Skeletal muscle cell (primary cell): ENCODE measurements around the gene PPCS.

ENCODE experiments used
- DNase-seq: peaks from one replicate; pipeline ENCODE4 v3.0.0-alpha.2; 2010; ENCODE audit warnings: low read depth
- H3K4me3 ChIP-seq: 2 replicates; pipeline ENCODE4 v1.5.1; 2011; ENCODE audit warnings: low read depth, mild to moderate bottlenecking, control low read depth, low read length, moderate library complexity

PPCS gene

GRCh38 chr1:42456010-42456753 lies at the start of gene PPCS, which contains the start of gene ZMYND12:
TSS of gene PPCS (plus strand) at chr1:42456543. CDS start at chr1:42456566, 23 bp downstream.
TSS of gene ZMYND12 (minus strand) at chr1:42456022. CDS start at chr1:42455997, 25 bp downstream.
- peak within 1 kb of the TSS; percentile 70 for H3K4me3 ChIP-seq

GRCh38 chr1:42414551-42415496 lies 41.5 kb upstream of the PPCS start:
- no peak for DNase-seq
- H3K4me3 ChIP-seq: no peak overlapping the region

More at GRCh38 chr1:42456010-42456753, at the start of gene PPCS, which contains the start of gene ZMYND12:
- peak; percentile 62 for DNase-seq

- DNase-seq: no peak
- no peak overlapping the region for H3K4me3 ChIP-seq
These were observed 39.2 kb upstream of the PPCS start for GRCh38 chr1:42417166-42417565.

DNA sequence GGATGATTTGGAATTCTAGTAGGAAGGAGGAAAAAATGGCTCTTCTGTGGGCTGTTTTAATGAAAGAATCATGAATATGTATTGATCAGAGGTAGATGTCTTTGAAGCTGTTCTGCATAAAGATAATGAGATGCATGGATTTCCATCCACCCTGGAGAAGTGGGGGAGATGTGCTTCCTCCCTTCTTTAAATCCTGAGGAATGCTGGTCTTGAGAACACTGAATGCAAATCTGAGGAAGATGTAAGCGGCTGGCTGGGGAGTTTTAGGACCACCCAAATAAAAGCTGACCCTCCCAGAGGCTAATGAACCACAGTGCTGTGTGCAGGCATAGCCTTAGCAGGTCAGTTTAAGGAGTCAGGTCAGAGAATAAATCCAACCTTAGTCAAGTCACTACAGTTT lies 37.8 kb upstream of the PPCS start:
- no peak overlapping the region for H3K4me3 ChIP-seq
- DNase-seq: no peak

DNA sequence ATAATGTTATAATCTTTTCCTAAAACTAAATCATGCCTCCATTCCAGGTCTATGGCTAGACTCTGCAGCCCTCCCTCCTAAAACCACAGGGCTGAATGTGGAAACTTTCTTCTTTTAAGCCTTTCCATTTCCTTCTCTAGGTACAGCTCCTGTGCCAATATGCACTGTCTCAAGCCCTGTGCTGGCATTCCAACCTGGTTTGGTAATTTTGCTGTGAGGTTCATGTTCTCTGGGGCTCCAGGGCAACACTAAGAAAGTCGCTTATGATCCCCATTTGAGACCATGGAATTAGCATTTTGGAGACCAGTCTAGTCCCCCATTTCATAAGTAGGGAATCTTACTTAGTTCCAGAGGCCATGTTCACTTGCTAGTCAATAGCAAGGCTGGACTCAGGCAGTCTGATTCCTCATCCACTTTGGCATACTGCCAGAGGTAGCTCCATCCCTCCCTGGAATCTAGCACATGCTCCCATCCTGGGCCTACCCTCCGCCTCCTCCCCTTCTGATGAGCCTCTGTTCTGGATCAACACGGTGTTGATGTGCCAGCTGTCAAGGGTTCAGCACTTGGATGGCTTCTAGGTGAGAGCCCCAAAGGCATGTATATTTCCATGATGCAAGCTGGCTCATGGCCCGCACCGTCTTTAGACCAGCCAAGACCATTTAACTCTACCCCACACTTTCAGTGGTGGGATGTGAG lies 37.1 kb upstream of the PPCS start:
- no peak for DNase-seq
- no peak overlapping the region for H3K4me3 ChIP-seq

DNA sequence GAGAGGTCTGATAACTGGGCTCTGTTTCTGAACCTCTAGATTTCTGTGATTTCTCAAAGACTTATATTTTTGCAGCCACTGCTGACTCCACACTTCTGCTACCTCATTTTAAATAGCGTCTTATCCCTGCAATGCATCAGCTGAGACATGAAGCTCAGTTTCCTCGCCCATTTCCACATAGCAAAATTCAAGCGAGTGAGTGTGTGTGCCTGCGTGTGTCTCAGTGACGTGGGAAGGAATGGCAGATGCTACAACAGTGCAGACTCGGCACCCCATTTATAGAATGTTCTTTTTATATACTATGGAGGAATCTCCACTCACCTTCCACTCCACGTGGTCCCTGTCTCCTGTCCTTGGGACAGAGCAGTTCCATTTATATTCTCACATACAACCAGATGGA lies 36.2 kb upstream of the PPCS start:
- DNase-seq: no peak
- H3K4me3 ChIP-seq: no peak overlapping the region

GRCh38 chr1:42420911-42421585 lies 35.3 kb upstream of the PPCS start:
- H3K4me3 ChIP-seq: no peak overlapping the region
- DNase-seq: peak; percentile 95

- no peak overlapping the region for H3K4me3 ChIP-seq
- DNase-seq: no peak
These were observed 33.6 kb upstream of the PPCS start for GRCh38 chr1:42422737-42423136.

- DNase-seq: no peak
These were observed 32.7 kb upstream of the PPCS start for GRCh38 chr1:42423681-42424080.

DNA sequence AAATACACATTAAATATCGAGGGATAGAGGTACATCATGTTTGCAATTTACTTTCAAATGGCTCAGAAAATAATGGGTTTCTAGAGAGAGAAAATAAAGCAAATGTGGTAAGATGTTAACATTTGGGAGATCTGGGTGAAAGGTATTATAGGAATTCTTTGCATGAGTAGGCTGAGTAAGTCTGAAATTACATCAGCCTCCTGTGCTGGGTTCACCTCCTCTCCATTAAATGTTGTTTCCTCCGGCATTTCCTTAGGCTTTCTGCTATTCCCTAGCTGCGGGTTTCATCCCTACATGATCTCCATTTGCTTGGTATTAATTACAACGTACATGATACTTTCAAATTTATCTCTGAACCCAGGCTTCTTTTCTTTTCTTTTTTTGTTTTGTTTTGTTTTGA lies 32.1 kb upstream of the PPCS start:
- H3K4me3 ChIP-seq: no peak overlapping the region
- DNase-seq: no peak

More at GRCh38 chr1:42423681-42424080, 32.7 kb upstream of the PPCS start:
- H3K4me3 ChIP-seq: no peak overlapping the region

- no peak overlapping the region for H3K4me3 ChIP-seq
- DNase-seq: no peak
These were observed 29.1 kb upstream of the PPCS start for GRCh38 chr1:42427240-42427639.

DNA sequence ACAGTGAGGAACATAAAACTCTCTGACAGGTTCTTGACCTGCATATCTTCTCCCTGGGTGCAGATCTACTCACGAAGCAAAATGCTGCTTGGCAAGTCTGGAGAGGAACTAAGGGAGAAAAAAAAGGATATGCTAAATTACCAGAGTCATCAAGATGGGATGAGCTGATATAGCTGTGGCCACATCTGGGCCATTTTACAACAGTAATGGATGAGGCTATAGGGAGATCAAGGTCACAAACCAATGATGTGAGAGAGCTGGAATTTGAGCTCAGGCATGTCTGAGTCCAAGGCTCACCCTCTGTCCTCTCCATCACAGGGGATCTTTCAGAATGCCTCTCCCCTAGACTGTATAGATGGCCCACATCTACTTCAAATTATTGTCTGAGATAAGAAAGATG lies 26.7 kb upstream of the PPCS start:
- no peak overlapping the region for H3K4me3 ChIP-seq
- DNase-seq: no peak

DNA sequence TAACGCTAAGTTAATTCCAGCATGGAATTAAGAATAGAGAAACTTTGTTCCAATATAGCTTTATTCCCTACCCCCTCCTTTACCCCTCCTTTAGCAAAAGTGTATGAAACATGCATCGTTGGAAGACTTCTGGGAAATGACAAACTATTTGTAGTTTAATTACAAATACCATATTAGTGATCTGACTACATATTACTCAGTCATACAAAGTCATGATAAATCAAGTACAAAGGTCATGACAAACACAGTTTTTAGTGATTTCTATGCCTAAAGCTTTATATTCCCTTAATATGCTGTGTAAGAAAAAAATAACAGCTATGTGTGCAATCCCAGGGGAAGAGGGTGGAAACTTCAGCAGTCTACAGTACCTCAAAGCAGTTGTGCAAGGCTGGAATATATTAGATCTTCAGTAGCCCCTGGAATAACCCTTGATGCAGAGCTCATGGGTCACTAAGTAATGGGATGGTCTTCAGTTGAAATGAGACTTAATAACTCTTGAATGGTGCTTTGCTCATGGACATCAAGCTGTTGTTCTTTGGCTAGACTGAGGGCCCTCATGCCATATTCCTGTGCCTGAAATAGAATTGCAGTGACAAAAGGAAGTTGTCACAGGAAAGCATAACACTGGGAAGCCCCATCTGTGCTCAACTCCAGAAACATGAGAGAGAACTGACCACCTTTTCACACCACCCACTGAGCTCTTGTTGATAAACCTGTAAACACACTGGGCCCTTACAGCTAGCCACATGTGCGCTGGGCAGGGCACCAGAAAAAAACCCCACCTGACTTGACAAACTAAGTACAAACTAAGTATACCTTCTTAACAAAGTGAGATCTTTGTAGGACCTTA lies 25.8 kb upstream of the PPCS start:
- no peak overlapping the region for H3K4me3 ChIP-seq
- no peak for DNase-seq

DNA sequence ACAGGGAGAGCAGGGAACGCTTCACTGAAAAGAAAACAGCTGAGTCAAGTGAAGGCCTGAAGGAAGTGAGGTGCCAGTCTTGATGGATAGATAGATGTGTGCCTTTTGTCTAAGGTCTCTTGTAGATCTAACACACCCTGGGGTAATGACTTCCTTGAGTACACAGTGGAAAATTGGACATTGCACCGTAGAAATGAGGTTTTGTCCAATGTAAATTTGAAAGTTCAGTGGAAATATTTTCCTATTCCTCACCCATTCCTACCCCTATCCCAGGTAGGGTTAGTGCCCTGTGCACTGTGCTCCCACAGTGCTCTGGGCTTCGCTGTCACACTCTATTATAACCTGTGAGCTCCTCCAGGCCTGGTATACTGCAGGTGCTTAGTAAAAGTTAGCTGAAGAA lies 24.8 kb upstream of the PPCS start:
- no peak overlapping the region for H3K4me3 ChIP-seq
- no peak for DNase-seq

DNA sequence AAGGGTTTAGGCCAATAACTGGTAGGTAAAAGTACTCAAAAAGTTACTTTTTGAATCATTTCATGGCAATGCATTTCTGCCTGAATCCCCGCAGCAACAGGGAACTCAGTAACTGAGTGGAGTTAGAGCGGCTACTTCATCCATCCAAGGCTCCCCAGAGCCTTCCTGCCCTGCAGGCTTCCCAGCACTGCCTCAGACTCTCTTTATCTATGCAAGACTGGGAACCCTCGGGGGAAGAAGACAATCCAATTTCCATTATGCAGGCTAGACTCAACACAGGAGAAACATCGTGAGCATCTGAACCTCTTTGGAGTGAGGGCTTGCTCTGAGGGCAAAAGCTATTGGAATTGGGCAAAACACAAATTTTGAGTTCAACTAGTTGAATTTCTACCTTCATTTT lies 23.6 kb upstream of the PPCS start:
- no peak for DNase-seq
- H3K4me3 ChIP-seq: no peak overlapping the region

- H3K4me3 ChIP-seq: no peak overlapping the region
These were observed 23.0 kb upstream of the PPCS start for GRCh38 chr1:42433369-42433768.

DNA sequence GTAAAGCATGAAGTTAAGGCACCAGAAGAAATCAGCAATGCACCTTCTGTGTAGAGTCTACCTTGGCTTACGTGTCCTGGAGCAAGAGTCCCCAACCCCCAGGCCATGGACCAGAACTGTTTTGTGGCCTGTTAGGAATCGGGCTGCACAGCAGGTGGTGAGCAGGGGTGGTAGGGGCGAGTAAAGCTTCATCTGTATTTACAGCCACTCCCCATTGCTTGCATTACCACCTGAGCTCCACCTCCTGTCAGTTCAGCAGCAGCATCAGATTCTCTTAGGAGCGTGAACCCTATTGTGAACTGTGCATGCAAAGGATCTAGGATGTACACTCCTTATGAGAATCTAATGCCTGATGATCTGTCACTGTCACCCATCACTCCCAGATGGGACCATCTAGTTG lies 22.0 kb upstream of the PPCS start:
- no peak overlapping the region for H3K4me3 ChIP-seq
- no peak for DNase-seq

More at GRCh38 chr1:42433369-42433768, 23.0 kb upstream of the PPCS start:
- DNase-seq: no peak

- H3K4me3 ChIP-seq: no peak overlapping the region
- no peak for DNase-seq
These were observed 16.4 kb upstream of the PPCS start for GRCh38 chr1:42439940-42440339.
